C1 segment of cervical spinal cord (tissue), 14 donors: ENCODE measurements around the gene AMELY.
"Not testable (repeated sequence)": the region's sequence is repeated elsewhere in the genome, so short reads cannot be mapped to it uniquely, and the experiment has no call there.

Source experiments
- DNase-seq, 14 donors: peaks; one replicate each; lab custom pipeline; 2025; lab: John Stamatoyannopoulos, UW

The AMELY gene

GRCh38 chrY:6911253-6911881 lies at the start of gene AMELY:
Gene AMELY, minus strand, starts transcription at chrY:6911752. Its CDS starts 39,144 bp downstream, at chrY:6872608.
- no peak for DNase-seq

DNA sequence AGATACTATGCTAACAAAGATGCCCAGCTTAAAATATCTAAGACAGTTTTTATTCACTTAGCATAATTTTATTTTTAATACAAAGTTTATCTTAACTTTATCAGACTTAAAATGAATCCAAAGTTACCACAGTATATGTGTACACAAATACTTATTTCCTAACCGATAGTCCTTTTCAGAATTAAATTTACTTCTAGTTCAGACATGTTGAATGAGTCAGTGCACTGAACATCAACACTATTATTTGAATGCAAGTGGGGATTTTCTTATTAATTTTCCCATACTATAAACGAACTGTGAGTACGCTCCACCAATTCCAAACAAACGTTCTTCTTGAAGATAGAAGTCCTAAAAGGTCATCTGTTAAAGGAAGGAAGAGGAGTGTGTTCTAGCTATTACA lies 38.4 kb upstream of the AMELY start:
- no peak for DNase-seq

GRCh38 chrY:6948378-6948777 lies 36.8 kb upstream of the AMELY start:
- no peak for DNase-seq

DNA sequence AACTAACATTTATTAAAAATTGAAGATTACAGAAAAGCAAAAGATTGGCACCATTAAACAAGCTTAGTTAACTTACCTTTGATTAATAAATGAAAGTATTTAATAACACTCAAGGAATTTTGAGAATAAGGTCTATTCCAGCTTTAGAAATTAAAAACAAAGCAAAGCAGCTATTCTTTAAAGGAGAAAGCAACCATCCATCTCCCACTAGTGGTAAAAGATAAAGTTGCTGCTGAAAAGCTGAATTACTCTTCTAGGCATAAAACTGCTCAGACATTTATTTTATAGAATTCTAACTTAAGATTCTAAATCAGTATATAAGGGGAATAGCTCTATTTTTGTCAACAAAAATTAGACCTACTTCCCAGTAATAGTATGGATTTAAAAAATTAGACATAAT lies 36.1 kb upstream of the AMELY start:
- no peak for DNase-seq

GRCh38 chrY:6935497-6935896 lies 23.9 kb upstream of the AMELY start:
- DNase-seq = no peak

- DNase-seq = no peak
Measured at GRCh38 chrY:6931779-6932396, 20.3 kb upstream of the AMELY start.

DNA sequence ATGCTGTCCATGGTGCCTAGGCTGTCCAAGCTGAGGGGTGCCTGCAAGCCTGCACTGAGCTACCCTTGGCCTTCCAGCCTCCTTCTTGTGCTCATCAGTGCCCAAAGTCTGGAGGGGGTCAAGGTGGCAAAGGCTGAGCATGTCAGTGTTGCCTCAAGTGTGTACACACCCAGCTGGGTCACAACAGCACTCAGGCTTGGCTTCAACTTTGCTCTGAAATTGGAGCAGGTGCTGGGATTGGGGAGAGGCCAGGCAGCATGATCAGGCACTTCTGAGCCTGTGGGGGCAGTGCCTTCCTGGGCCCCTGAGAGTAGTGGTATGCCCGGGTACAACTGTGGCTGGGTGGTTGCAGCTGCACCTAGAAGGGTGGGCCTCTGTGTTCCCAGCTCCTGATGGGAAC lies 17.7 kb upstream of the AMELY start:
- no peak for DNase-seq

- DNase-seq = no peak
Measured at GRCh38 chrY:6928265-6928664, 16.7 kb upstream of the AMELY start.

DNA sequence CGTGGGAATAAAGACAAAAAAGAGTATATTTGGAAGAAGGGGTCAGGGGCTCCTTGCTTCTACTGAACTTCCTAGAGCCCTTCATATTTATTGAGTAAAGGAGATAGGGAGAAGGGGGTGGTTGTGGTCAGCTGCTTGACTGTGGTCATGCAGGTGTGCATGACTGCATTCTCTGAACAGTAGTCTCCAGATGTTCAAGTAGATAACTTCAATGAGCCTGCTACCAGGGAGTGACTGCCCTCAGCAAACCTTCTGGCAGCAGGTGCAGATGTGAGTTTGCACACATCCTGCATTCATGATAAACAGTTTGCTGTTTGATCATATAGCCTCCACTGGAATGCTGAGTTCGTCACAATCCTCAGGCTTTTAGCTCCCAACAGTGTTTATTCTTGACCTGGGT lies 9.5 kb upstream of the AMELY start:
- DNase-seq = no peak

DNA sequence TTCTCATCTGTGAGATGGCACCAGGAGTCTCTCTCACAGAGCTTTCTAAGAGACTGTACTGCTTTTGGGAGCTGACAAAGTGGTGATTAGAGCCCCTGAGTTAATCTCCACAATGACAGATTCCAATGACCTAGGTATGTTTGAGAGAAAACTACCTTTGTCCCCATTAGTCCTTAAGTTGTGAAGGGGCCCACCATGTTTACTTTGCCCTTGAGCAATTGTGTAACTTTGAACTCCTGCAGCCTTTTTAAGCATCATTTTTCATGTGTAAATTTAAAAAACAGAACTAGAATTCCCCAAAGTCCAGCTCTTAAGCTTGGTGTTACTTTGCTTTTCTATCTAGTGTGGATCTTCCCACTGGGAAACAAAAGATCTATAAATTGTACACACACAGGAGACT lies 1.8 kb upstream of the AMELY start:
- DNase-seq = no peak

- no peak for DNase-seq
Measured at GRCh38 chrY:6910372-6911252, 940 bp downstream of the AMELY start, which contains the start of gene TBL1Y. Gene TBL1Y, plus strand, starts transcription at chrY:6910697. Its CDS starts 114,388 bp downstream, at chrY:7025085.

- DNase-seq = no peak
Measured at GRCh38 chrY:6909856-6910255, 1.7 kb downstream of the AMELY start.

DNA sequence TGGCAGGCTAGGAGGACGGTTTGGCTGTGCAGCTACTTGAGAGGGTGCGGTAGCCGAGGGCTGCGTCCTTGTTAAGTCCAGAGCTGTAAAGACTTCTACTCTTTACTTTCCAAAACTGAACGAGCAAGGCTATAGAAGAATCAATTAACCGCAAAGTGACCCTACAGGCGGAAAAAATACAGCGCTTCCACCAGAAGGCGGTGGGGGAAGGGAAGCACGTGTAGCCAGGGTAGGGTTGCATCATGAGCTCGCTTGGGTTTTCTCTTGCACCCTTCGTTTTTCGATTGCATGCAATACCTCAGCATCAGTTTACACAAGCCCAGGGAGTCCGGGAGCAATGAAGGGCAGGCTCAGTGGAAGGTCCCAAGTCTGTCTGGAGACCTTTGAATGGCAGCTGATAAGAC lies 2.4 kb downstream of the AMELY start:
- no peak for DNase-seq

DNA sequence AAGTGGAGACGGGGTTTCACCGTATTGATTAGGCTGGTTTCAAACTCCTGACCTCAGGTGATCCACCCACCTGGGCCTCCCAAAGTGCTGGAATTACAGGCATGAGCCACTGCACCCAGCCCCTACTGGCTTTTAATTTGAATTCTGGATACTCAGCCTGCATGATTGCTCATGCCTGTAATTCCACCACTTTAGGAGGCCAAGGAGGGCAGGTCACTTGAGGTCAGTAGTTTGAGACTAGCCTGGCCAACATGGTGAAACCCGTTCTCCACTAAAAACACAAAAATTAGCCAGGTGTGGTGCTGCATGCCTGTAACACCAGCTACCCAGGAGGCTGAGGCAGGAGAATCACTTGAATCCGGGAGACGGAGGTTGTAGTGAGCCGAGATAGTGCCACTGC lies 3.5 kb downstream of the AMELY start:
- DNase-seq = not testable (repeated sequence)

- no peak for DNase-seq
Measured at GRCh38 chrY:6907591-6907990, 4.0 kb downstream of the AMELY start.

DNA sequence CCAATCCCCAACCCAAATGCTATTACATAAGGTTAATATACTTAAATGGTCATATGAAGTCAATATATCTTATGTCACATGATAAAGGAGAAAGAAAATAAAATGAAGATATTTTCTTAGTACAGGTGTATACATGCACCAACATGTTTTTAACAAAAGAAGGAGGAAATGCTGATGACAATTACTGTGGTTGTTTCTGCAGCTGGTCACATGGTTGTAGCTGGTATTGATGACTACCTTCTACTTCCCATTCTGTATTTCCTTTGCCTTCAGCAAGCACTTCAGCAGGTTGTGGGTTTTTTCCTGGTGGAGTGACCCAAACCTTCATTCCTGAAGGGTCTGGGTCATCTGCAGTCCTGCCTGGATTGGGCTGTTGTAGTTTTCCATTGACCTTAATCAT lies 9.4 kb downstream of the AMELY start:
- DNase-seq = not testable (repeated sequence)

DNA sequence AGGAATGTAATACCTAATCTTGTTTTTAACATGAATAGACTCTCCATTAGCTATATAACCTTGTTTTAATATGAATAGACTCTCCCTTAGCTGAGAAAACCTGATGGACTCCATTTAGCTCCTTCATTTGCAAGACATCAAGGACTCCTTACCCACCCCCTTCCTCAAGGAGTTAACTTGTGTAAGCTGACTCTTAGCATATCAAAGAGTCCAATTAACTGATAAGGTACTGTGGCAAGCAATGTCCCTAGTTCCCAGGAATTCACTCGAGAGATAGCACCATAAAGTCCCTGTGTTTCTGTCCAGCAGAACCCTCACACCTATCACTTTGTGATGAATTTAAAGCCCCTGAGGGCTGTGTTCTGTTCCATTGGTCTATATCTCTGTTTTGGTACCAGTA lies 16.3 kb downstream of the AMELY start:
- no peak for DNase-seq

DNA sequence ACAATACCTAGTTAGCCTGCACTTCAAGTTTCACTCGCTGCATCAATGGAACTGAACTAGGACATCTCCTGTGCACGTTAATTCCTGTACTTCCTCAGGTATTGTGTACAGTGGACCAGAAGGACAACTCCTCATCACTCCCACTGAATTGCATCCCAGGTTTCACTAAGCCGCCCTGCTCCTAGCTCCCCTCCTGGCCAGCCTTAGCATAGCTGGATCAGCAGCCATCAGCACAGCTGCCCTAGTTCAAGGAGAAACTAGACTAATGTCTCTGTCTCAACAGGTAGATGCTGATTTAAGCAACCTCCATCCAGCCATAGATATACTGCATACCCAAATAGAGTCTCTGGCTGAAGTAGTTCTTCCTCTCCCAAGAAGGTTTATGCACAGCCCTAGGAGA lies 17.1 kb downstream of the AMELY start:
- no peak for DNase-seq

GRCh38 chrY:6849384-6849783 lies 62.2 kb downstream of the AMELY start:
- no peak for DNase-seq

DNA sequence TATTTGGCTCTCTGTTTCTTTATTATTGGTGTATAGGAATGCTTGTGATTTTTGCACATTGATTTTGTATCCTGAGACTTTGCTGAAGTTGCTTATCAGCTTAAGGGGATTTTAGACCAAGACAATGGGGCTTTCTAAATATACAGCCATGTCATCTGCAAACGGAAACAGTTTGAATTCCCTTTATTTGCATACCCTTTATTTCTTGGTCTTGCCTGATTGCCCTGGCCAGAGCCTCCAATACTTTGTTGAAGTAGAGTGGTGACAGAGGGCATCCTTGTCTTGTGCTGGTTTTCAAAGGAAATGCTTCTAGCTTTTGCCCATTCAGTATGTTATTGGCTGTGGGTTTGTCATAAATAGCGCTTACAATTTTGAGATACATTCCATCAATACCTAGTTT lies 68.9 kb downstream of the AMELY start:
- DNase-seq = peak in 1 of 14 donors; percentile 0
